SIG-M5 treated with dmso at 0.1 percent for 504 hours (cell line): ENCODE data around the gene DOHH.
"Not testable (repeated sequence)": the region's sequence is repeated elsewhere in the genome, so short reads cannot be mapped to it uniquely, and the experiment has no call there.

ENCODE experiments used
- DNase-seq: peaks from one replicate; lab custom pipeline; 2025; ENCODE audit not compliant: unreplicated experiment; lab: John Stamatoyannopoulos, UW

Gene DOHH

GRCh38 chr19:3459965-3460582 is 40.4 kb downstream of the DOHH start:
- no peak for DNase-seq

DNA sequence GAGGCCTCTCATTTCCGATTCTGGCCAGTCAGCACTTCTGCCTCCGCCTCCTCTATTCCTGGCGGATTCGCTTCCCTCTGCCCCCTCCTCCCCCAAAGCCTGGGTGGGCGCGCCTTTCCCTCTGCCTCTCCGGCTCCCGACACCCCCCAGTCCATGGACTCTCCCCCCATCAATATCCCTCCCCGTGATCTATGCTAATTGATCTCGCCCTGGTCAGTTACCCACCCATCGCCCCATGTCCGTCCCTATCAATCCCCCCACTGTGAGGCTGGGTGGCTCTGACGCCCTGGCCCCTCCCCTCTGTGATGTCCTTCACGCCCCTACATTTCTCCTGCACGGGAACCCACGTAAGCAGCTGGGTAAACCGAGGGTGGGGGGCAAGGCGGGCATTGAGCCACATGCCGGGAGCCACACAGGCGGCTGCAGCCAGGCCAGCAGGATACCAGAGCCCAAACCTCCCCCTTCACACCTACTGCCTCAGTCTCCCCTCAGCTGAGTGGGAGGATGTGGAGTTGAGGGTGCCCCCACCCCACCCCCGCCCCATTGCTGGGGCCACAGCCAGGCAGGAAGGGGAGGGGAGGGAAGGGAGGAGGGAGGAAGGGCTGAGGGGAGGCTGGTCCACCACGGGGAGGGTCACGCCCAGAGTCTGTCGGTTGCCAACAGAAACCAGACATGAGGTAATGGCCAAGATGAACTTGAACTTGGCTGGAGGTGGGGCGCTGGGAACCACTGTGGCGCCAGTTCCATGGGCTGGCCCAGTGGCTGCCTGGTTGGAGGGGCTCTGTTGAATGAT is 41.2 kb downstream of the DOHH start:
- no peak for DNase-seq

DNA sequence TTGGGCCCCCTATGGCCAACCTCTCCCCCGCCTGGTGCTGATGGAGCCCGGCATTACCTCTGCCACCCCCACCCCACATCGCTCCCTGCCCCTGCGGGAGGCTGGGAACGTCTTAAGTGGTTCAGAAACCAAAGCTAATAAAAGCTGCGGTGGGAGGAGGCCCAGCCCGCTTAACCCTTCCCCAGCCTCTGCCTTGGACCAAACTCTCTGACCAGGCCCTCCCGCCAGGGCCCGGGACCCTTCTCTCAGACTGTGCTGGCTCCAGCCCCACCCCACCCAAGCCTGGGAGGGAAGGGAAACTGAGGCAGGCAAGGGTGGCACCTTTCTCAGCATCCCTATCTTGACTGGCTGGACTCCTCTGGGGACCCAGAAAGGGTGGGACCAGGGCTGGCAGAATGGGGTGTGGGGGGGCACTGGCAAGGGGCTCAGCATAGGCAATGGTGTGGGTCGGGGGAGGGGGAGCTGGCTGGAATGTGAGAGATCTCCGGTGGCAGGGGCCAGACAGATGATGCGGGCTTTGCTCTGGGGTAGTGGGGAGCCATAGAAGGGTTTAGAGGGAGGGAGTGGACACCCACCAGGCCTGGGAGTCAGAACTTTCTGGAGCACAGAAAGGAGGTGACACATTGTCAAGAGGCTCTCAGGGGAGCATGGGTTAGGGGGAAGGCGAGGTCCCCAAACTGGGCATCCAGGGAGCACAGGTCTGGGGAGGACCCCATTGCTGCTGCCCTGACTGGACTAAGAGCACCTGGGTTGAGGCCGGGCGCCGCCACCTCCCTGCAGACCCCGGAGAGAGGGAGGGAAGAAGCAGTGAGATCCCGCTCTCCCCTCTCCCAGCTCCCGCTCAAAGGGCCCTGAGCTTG is 42.0 kb downstream of the DOHH start:
- DNase-seq: no peak

DNA sequence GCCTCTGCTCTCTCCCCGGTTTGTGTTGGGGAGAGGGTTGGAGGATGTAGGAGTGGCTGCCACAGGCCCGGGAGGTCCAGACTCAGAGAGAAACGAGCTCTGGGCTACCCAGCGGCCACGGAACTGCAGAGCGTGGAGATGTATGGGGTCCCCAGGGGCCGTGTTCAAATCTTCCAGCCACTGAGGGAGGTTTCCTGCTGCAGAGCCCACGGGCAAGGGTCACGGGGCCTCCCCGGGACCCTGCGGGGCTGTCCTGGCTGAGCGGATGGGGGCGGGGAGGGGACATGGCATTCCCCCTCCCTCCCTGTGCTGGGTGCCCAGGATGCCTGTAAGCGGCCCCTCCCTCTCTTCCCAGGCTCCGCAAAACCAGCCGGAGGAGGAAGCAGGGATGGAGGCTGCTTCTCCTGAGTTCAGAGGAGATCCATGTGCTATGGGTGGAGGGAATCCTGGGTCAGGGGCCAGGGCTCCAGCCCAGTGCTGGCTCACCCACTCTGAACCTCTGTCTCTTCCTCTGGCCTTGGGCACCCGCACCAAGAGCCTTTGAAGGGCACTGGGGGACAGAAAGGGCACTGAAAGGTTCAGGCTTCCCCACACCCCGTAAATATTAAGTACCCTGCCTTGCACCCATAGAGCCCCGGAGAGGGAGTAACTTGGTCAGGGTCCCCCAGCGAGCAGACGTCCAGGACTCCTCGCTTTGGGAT is 42.8 kb downstream of the DOHH start:
- DNase-seq: no peak

DNA sequence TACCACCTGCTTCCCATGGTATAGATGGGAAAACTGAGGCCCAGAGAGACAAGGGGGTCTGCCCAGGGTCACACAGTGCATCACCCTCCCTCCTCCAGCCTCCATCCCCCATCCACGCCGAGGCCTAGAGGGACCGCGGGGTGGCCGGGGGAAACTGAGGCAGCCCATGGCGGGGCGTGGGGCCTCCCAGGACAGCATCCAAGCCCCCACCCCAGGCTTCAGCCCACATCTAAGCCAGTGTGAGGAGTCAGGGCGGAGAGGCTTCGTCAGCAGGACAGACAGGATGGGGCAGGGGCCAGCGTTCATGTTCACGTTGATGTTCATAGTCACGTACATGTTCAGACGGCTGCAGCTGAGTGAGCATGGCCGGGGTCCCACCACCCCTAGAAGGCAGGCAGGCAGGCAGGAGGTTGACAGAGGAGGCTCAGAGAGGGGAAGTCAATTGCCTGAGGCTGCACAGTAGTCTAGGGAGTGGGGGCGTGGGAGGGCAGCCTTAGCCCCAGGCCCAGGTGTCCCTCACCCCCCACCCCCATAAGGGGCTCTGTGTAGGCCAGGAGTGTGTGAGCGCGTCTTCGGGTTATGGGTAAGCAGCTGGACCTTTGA is 43.4 kb downstream of the DOHH start:
- no peak for DNase-seq

DNA sequence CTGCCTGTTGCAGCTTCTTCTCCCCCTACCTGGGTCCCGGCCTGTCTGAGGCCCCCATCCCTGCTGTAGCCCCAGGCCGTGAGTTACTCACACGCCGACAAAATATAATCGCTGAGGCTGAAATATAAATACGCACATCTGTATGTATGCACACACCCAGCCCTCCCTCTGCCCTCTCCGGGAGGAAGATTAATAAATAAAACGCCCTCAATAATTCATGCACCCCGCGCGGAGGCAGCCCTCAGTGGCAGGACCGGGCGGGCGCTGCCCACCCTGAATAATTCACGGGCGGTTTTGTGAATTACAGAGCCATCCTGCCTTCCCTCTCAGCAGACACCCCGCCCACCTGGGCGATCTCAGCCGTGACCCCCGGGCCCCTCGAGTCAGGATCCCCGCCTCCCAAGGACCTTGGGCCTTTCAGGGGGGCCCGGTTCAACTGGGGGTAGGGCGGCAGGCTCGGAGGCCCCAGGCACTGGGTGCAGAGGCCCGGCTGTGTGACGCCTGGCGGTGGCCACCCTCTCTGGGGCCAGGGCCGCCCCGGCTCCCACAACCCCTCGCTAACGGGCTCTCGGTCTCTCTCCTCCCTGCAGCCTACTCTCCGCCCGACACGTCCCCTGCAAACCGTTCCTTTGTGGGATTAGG is 44.4 kb downstream of the DOHH start:
- no peak for DNase-seq

DNA sequence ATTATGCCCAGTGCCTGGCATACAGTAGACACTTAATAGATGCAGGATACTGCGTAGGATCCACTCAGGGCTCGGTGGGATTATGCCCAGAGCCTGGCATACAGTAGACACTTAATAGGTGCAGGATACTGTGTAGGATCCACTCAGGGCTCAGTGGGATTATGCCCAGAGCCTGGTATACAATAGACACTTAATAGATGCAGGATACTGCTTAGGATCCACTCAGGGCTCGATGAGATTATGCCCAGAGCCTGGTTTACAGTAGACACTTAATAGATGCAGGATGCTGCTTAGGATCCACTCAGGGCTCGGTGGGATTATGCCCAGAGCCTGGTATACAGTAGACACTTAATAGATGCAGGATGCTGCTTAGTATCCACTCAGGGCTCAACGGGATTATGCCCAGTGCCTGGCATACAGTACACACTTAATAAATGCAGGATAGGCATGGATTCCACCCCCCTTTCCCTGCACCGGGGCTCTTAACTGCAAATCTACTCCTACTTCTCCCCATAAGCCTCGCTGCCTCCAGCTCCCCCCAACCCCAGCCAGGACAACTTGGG is 45.0 kb downstream of the DOHH start:
- DNase-seq: no peak

GRCh38 chr19:3454656-3455392 is 45.6 kb downstream of the DOHH start:
- DNase-seq: no peak

- no peak for DNase-seq
These were observed 46.6 kb downstream of the DOHH start for GRCh38 chr19:3453840-3454239.

- DNase-seq: not testable (repeated sequence)
These were observed 47.6 kb downstream of the DOHH start for GRCh38 chr19:3452942-3453214.

DNA sequence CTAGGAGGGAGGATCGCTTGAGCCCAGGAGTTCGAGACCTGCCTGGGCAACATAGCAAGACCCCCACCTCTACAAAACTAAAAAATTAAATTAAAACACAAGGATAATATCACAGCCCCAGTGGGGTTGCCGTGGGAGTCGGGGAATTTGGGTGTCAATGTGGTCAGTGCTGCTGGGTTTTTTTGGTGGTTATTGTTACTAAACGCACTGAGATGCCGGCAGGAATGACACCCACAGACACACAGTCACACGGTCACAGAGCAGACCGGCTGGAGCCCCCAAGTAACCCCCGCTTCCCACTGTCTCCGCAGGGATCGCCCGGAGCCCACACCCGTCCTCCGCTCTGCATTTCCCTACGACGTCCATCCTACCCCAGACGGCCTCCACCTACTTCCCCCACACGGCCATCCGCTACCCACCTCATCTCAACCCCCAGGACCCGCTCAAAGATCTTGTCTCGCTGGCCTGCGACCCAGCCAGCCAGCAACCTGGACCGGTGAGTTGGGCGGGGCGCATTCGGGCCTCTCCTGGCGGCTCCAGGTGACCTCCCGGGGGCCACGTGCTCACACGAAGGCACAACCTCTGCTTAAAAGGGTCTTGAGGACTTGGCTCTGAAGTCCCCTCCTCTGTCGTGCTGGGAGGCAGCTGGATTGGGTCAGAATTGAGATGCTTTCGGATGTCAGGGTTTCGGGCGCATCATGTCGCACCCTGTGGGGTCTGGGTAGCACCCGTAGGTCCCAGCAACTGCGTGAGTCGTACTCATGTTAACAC is 48.1 kb downstream of the DOHH start:
- DNase-seq: no peak

- DNase-seq: no peak
These were observed 49.0 kb downstream of the DOHH start for GRCh38 chr19:3451451-3451866.

GRCh38 chr19:3450796-3451411 is 49.6 kb downstream of the DOHH start:
- DNase-seq: peak; percentile 77

GRCh38 chr19:3448616-3449334 is 51.7 kb downstream of the DOHH start:
- DNase-seq: no peak

DNA sequence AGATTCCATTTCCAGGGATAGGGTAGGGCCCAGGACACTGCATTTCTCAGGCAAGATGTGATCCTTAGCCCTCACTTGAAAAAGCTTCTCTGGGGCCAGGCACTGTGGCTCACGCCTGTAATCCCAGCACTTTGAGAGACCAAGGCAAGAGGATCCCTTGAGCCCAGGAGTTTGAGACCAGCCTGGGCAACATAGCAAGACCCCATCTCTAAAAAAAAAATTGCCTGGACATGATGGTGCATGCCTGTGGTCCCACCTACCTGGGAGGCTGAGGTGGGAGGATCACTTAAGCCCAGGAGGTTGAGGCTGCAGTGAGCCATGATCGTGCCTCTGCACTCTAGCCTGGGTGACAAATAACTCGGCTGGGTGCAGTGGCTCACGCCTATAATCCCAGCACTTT is 53.8 kb downstream of the DOHH start:
- not testable (repeated sequence) for DNase-seq

DNA sequence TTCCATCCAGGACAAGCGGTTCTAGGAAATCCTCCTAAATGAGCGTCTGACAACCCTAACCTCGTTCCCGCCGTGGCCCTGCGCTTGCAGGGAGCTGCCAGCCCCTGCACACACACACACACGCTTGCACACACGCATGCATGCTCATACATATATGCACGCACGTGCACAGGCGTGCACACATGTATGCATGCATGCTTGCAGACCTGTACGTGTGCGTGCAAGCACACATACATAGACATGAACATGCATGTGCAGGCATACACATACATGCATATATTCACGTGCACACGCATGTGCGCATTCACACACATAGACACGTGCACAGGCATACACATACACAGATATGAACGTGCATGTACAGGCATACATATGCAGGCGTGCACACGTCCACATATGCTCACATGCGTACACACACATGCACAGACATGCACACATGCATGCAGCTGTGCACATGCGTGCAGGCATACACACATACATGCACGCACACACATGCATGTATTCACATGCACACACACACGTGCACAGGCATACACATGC is 55.7 kb downstream of the DOHH start:
- DNase-seq: no peak
